ENCODE measurements around the gene PTPRU.

The PTPRU gene

DNA sequence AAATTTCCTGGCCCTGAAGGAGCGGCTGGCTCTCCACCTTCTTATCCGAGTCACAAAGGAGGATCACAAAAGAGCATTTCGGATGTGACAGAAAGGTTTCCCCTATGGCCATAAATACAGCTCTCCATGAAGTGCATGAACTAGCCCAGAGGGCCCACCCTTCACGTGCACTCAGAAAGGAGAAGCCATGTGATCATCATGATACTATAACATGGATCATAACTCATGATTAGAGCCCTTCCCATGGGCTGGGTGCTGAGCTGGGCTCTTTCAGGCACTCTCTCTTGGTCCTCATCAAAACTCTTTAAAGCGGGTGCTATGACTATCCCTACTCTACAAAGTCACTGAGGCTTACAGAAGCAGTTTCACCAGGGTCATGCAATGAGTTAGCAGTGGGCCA is 135.0 kb downstream of the PTPRU start:
- DNase-seq, result no peak

DNA sequence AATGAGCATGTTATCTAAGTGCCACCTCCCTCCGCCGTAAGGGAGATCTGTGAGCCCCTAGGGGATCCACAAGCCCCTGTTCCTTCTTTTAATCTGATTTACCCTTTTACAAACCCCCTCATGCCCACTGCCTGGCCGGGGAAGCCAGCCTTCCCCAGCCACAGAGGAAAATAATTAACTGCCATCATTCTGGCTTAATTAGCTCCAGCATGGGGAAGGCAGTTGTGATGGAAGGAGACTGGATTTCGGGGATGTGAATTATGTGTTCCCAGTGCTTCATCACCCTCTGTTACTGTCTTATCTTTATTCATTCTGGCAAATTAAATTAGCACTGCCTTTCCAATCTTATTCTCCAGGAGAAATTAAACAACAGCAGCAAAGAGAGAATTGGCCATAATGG is 135.8 kb downstream of the PTPRU start:
- no peak for DNase-seq

All from MV-4-11 (cell line).